ENCODE measurements around the gene HBD.

GRCh38 chr11:5269715-5270147 is 35.4 kb upstream of the HBD start, which contains the start of gene HBE1:
- TF ChIP-seq TAF1 (IDR thresholded peaks at IDR 0.05; ENCODE audit: low read depth, low read length) (no peak), POLR2AphosphoS5 (IDR thresholded peaks at IDR 0.05; ENCODE audit: low read depth, low read length) (no peak), POLR2A (IDR thresholded peaks at IDR 0.05; ENCODE audit: low read depth, low read length) (no peak), SPI1 (IDR thresholded peaks at IDR 0.05; ENCODE audit: low read depth, low read length) (no peak)

All from GM12891 (cell line).